GM18861 (cell line): Measurements from ENCODE around the gene KAT2A.
A peak's percentile ranks its signal among the peaks of the same experiment; 100 is the strongest.

ENCODE experiments used
- ATAC-seq: cut with Tn5 transposase; IDR thresholded peaks from one replicate; pipeline ENCODE4 v1.9.1; 2021; ENCODE audit not compliant: unreplicated experiment

KAT2A gene

GRCh38 chr17:42116705-42117396 lies 4.3 kb downstream of the KAT2A start:
- ATAC-seq = no peak

- ATAC-seq = no peak
These were observed 7.0 kb downstream of the KAT2A start for GRCh38 chr17:42114118-42114517.

- ATAC-seq = no peak
These were observed 7.7 kb downstream of the KAT2A start for GRCh38 chr17:42113293-42114069.

- peak; percentile 52 for ATAC-seq
These were observed 8.5 kb downstream of the KAT2A start, which contains the start of gene DHX58 for GRCh38 chr17:42112552-42113176. Gene DHX58, minus strand, starts transcription at chr17:42112714. Its CDS starts 822 bp downstream, at chr17:42111892.

GRCh38 chr17:42111871-42112551 lies 9.2 kb downstream of the KAT2A start:
- ATAC-seq = no peak

GRCh38 chr17:42111265-42111636 lies 9.9 kb downstream of the KAT2A start:
- no peak for ATAC-seq

- ATAC-seq = no peak
These were observed 10.6 kb downstream of the KAT2A start for GRCh38 chr17:42110301-42111264.

GRCh38 chr17:42109086-42109485 lies 12.1 kb downstream of the KAT2A start:
- no peak for ATAC-seq

- ATAC-seq = no peak
These were observed 13.3 kb downstream of the KAT2A start for GRCh38 chr17:42107597-42108576.

- ATAC-seq = no peak
These were observed 14.0 kb downstream of the KAT2A start for GRCh38 chr17:42107124-42107523.

- ATAC-seq = no peak
These were observed 15.2 kb downstream of the KAT2A start for GRCh38 chr17:42106009-42106408.

GRCh38 chr17:42104264-42104663 lies 16.9 kb downstream of the KAT2A start:
- no peak for ATAC-seq

GRCh38 chr17:42103221-42103954 lies 17.8 kb downstream of the KAT2A start:
- no peak for ATAC-seq

- no peak for ATAC-seq
These were observed 19.5 kb downstream of the KAT2A start for GRCh38 chr17:42101513-42102292.

- ATAC-seq = no peak
These were observed 22.3 kb downstream of the KAT2A start for GRCh38 chr17:42098730-42099399.

- no peak for ATAC-seq
These were observed 23.2 kb downstream of the KAT2A start, which contains the start of gene ZNF385C for GRCh38 chr17:42097691-42098631. Gene ZNF385C, minus strand, starts transcription at chr17:42098473. Its CDS starts 35,417 bp downstream, at chr17:42063056.
